Measurements from ENCODE around the gene HEPH. TPM values are rescaled to one million over a fixed set of nuclear protein-coding genes. Genes with fewer than 3 reads are reported as not detected.
A peak's percentile ranks its signal among the peaks of the same experiment; 100 is the strongest.

HEPH gene
- total and polyA plus RNA-seq, 9 donors, result 3.9 to 17.8 (median 9.0) TPM

GRCh38 chrX:66150163-66150562 is 13.9 kb upstream of the HEPH start:
- H3K36me3 ChIP-seq (ENCODE audit: control insufficient read depth, insufficient read depth, low read length), result no peaks in the 10 kb centered on the region
- no peaks in the 10 kb centered on the region for H3K27me3 ChIP-seq (ENCODE audit: control insufficient read depth, insufficient read depth, low read length)
- no peaks in the 10 kb centered on the region for H3K9me3 ChIP-seq (replicated peaks; ENCODE audit: control insufficient read depth, low read depth, low read length)
- no peak overlapping the region for H3K4me3 ChIP-seq (ENCODE audit: low read length)
- no peak for DNase-seq
- H3K4me1 ChIP-seq (ENCODE audit: control insufficient read depth, insufficient read depth, low read length), result no peaks in the 10 kb centered on the region
- no peak overlapping the region for H3K27ac ChIP-seq (ENCODE audit: low read length)

- H3K4me1 ChIP-seq (ENCODE audit: control insufficient read depth, insufficient read depth, low read length), result no peaks in the 10 kb centered on the region
- 60% methylated on average over 1 of the region's 2 CpGs for WGBS (ENCODE audit: insufficient coverage)
- DNase-seq, result no peak
- no peaks in the 10 kb centered on the region for H3K27me3 ChIP-seq (ENCODE audit: control insufficient read depth, insufficient read depth, low read length)
- H3K4me3 ChIP-seq (ENCODE audit: low read length), result no peak overlapping the region
- no peaks in the 10 kb centered on the region for H3K36me3 ChIP-seq (ENCODE audit: control insufficient read depth, insufficient read depth, low read length)
- no peak overlapping the region for H3K27ac ChIP-seq (ENCODE audit: low read length)
- H3K9me3 ChIP-seq (replicated peaks; ENCODE audit: control insufficient read depth, low read depth, low read length), result no peaks in the 10 kb centered on the region
Observed at GRCh38 chrX:66162331-66162822, 1.7 kb upstream of the HEPH start.

GRCh38 chrX:66163447-66163846 is 600 bp upstream of the HEPH start:
- no peak for DNase-seq

GRCh38 chrX:66164470-66164869 is 423 bp downstream of the HEPH start:
- peak overlapping the region; percentile 25 for H3K4me3 ChIP-seq (ENCODE audit: low read length)
- peak; percentile 3 for DNase-seq
- no peaks in the 10 kb centered on the region for H3K27me3 ChIP-seq (ENCODE audit: control insufficient read depth, insufficient read depth, low read length)
- H3K4me1 ChIP-seq (ENCODE audit: control insufficient read depth, insufficient read depth, low read length), result no peaks in the 10 kb centered on the region
- no peak overlapping the region for H3K27ac ChIP-seq (ENCODE audit: low read length)
- 20% methylated on average over 1 of the region's 3 CpGs for WGBS (ENCODE audit: insufficient coverage)
- H3K9me3 ChIP-seq (replicated peaks; ENCODE audit: control insufficient read depth, low read depth, low read length), result no peaks in the 10 kb centered on the region
- no peaks in the 10 kb centered on the region for H3K36me3 ChIP-seq (ENCODE audit: control insufficient read depth, insufficient read depth, low read length)

More at GRCh38 chrX:66163447-66163846, 600 bp upstream of the HEPH start:
- Histone ChIP-seq H3K27me3 (ENCODE audit: control insufficient read depth, insufficient read depth, low read length) (no peaks in the 10 kb centered on the region), H3K9me3 (replicated peaks; ENCODE audit: control insufficient read depth, low read depth, low read length) (no peaks in the 10 kb centered on the region), H3K4me1 (ENCODE audit: control insufficient read depth, insufficient read depth, low read length) (no peaks in the 10 kb centered on the region), H3K4me3 (ENCODE audit: low read length) (no peak overlapping the region), H3K36me3 (ENCODE audit: control insufficient read depth, insufficient read depth, low read length) (no peaks in the 10 kb centered on the region), H3K27ac (ENCODE audit: low read length) (no peak overlapping the region)
- no CpG with 5 or more reads among the region's 1 CpG for WGBS (ENCODE audit: insufficient coverage)

- no peaks in the 10 kb centered on the region for H3K9me3 ChIP-seq (replicated peaks; ENCODE audit: control insufficient read depth, low read depth, low read length)
- no peaks in the 10 kb centered on the region for H3K4me1 ChIP-seq (ENCODE audit: control insufficient read depth, insufficient read depth, low read length)
- no peaks in the 10 kb centered on the region for H3K27me3 ChIP-seq (ENCODE audit: control insufficient read depth, insufficient read depth, low read length)
- H3K4me3 ChIP-seq (ENCODE audit: low read length), result peak overlapping the region; percentile 25
- no CpG with 5 or more reads among the region's 2 CpGs for WGBS (ENCODE audit: insufficient coverage)
- no peak for DNase-seq
- no peaks in the 10 kb centered on the region for H3K36me3 ChIP-seq (ENCODE audit: control insufficient read depth, insufficient read depth, low read length)
- H3K27ac ChIP-seq (ENCODE audit: low read length), result no peak overlapping the region
Observed at GRCh38 chrX:66164931-66165330, 884 bp downstream of the HEPH start.

GRCh38 chrX:66166671-66167070 is 2.6 kb downstream of the HEPH start:
- Histone ChIP-seq H3K9me3 (replicated peaks; ENCODE audit: control insufficient read depth, low read depth, low read length) (no peaks in the 10 kb centered on the region), H3K4me1 (ENCODE audit: control insufficient read depth, insufficient read depth, low read length) (no peaks in the 10 kb centered on the region), H3K36me3 (ENCODE audit: control insufficient read depth, insufficient read depth, low read length) (no peaks in the 10 kb centered on the region), H3K27me3 (ENCODE audit: control insufficient read depth, insufficient read depth, low read length) (no peaks in the 10 kb centered on the region), H3K27ac (ENCODE audit: low read length) (no peak overlapping the region), H3K4me3 (ENCODE audit: low read length) (no peak overlapping the region)
- no peak for DNase-seq

GRCh38 chrX:66167431-66167830 is 3.4 kb downstream of the HEPH start:
- WGBS (ENCODE audit: insufficient coverage), result no CpG with 5 or more reads among the region's 2 CpGs
- no peaks in the 10 kb centered on the region for H3K4me1 ChIP-seq (ENCODE audit: control insufficient read depth, insufficient read depth, low read length)
- no peak overlapping the region for H3K4me3 ChIP-seq (ENCODE audit: low read length)
- no peaks in the 10 kb centered on the region for H3K9me3 ChIP-seq (replicated peaks; ENCODE audit: control insufficient read depth, low read depth, low read length)
- H3K27ac ChIP-seq (ENCODE audit: low read length), result no peak overlapping the region
- H3K36me3 ChIP-seq (ENCODE audit: control insufficient read depth, insufficient read depth, low read length), result no peaks in the 10 kb centered on the region
- DNase-seq, result no peak
- H3K27me3 ChIP-seq (ENCODE audit: control insufficient read depth, insufficient read depth, low read length), result no peaks in the 10 kb centered on the region

- DNase-seq, result no peak
- WGBS (ENCODE audit: insufficient coverage), result no CpG with 5 or more reads among the region's 1 CpG
- no peaks in the 10 kb centered on the region for H3K4me1 ChIP-seq (ENCODE audit: control insufficient read depth, insufficient read depth, low read length)
- H3K9me3 ChIP-seq (replicated peaks; ENCODE audit: control insufficient read depth, low read depth, low read length), result peaks cover 8% of the 10 kb centered on the region
- H3K27ac ChIP-seq (ENCODE audit: low read length), result no peak overlapping the region
- H3K27me3 ChIP-seq (ENCODE audit: control insufficient read depth, insufficient read depth, low read length), result no peaks in the 10 kb centered on the region
- no peak overlapping the region for H3K4me3 ChIP-seq (ENCODE audit: low read length)
- H3K36me3 ChIP-seq (ENCODE audit: control insufficient read depth, insufficient read depth, low read length), result no peaks in the 10 kb centered on the region
Observed at GRCh38 chrX:66176134-66176533, 12.1 kb downstream of the HEPH start.

GRCh38 chrX:66191563-66191962 is 27.5 kb downstream of the HEPH start:
- WGBS (ENCODE audit: insufficient coverage), result 29% methylated on average over 1 of the region's 2 CpGs
- no peak overlapping the region for H3K27ac ChIP-seq (ENCODE audit: low read length)
- no peaks in the 10 kb centered on the region for H3K9me3 ChIP-seq (replicated peaks; ENCODE audit: control insufficient read depth, low read depth, low read length)
- no peak for DNase-seq
- no peaks in the 10 kb centered on the region for H3K27me3 ChIP-seq (ENCODE audit: control insufficient read depth, insufficient read depth, low read length)
- no peaks in the 10 kb centered on the region for H3K4me1 ChIP-seq (ENCODE audit: control insufficient read depth, insufficient read depth, low read length)
- no peaks in the 10 kb centered on the region for H3K36me3 ChIP-seq (ENCODE audit: control insufficient read depth, insufficient read depth, low read length)
- H3K4me3 ChIP-seq (ENCODE audit: low read length), result no peak overlapping the region

GRCh38 chrX:66193821-66194220 is 29.8 kb downstream of the HEPH start:
- H3K27me3 ChIP-seq (ENCODE audit: control insufficient read depth, insufficient read depth, low read length), result no peaks in the 10 kb centered on the region

GRCh38 chrX:66200050-66200664 is 36.1 kb downstream of the HEPH start:
- H3K4me1 ChIP-seq (ENCODE audit: control insufficient read depth, insufficient read depth, low read length), result no peaks in the 10 kb centered on the region
- no peak for DNase-seq
- H3K27me3 ChIP-seq (ENCODE audit: control insufficient read depth, insufficient read depth, low read length), result no peaks in the 10 kb centered on the region
- no peaks in the 10 kb centered on the region for H3K36me3 ChIP-seq (ENCODE audit: control insufficient read depth, insufficient read depth, low read length)
- WGBS (ENCODE audit: insufficient coverage), result 60% methylated on average over 4 of the region's 4 CpGs
- H3K9me3 ChIP-seq (replicated peaks; ENCODE audit: control insufficient read depth, low read depth, low read length), result no peaks in the 10 kb centered on the region
- H3K27ac ChIP-seq (ENCODE audit: low read length), result no peak overlapping the region
- H3K4me3 ChIP-seq (ENCODE audit: low read length), result no peak overlapping the region

More at GRCh38 chrX:66193821-66194220, 29.8 kb downstream of the HEPH start:
- no peak overlapping the region for H3K27ac ChIP-seq (ENCODE audit: low read length)
- H3K4me1 ChIP-seq (ENCODE audit: control insufficient read depth, insufficient read depth, low read length), result no peaks in the 10 kb centered on the region
- H3K36me3 ChIP-seq (ENCODE audit: control insufficient read depth, insufficient read depth, low read length), result no peaks in the 10 kb centered on the region
- H3K9me3 ChIP-seq (replicated peaks; ENCODE audit: control insufficient read depth, low read depth, low read length), result no peaks in the 10 kb centered on the region
- no peak for DNase-seq
- no peak overlapping the region for H3K4me3 ChIP-seq (ENCODE audit: low read length)
